OCI-LY7 (cell line): ENCODE measurements around the gene HSPA12A.

Experiments
- CTCF ChIP-seq: fragments of 200-600 bp; sonication (generic); conservative IDR thresholded peaks from 2 replicates; pipeline ENCODE4 v1.5.1; 2014; ENCODE audit warnings: mild to moderate bottlenecking, antibody characterized with exemption, low read length, moderate library complexity, mixed read lengths
- EZH2phosphoT487 ChIP-seq: fragments of 200-600 bp; sonication (generic); IDR thresholded peaks from 2 replicates; pipeline ENCODE4 v1.6.1; 2018; ENCODE audit warnings: low read depth, borderline replicate concordance, mild to moderate bottlenecking, mixed run types, antibody characterized with exemption, low read length, moderate library complexity, mixed read lengths

DNA sequence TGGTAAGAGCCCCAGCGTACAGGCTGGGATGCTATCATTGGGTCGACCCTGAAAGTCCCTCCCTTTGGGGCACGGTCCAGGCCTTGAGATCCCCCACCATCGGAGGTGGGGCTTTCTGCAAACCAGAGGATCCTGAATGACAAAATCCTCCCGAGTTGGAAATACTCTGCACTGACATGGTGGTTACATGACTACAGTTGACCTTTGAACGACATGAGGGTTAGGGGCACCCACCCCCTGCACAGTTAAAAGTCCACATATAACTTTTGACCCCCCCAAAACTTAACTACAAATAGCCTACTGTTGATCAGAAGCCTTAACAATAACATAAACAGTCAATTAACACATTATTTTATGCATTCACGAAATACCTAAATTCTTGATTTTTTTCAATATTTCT is 13.1 kb downstream of the HSPA12A start:
- TF ChIP-seq CTCF (no peak), EZH2phosphoT487 (no peak)
